Breast epithelium (tissue), 4 donors: ENCODE results near the gene CHPF. TPM values are rescaled to one million over a fixed set of nuclear protein-coding genes. Genes with fewer than 3 reads are reported as not detected.

Experiments used
- DNase-seq, 2 donors: peaks; one replicate each; pipeline ENCODE4 v3.0.0-alpha.2; 2019; ENCODE audit warnings: low spot score in 2 of 2
- H3K27ac ChIP-seq, 2 donors: fragments of 200-600 bp; sonication (generic) in 1 of 2; one replicate each; pipeline ENCODE4 v1.5.1; 2016 to 2019; ENCODE audit warnings: mild to moderate bottlenecking in 1 of 2
- H3K27me3 ChIP-seq, 2 donors: fragments of 200-600 bp; sonication (generic) in 1 of 2; one replicate each; pipeline versions ENCODE4 v1.5.1 to v1.6.0; 2017 to 2019; ENCODE audit warnings: control low read depth in 1 of 2, mild to moderate bottlenecking in 1 of 2
- H3K36me3 ChIP-seq: fragments of 200-600 bp; one replicate; pipeline ENCODE4 v1.5.1; 2019
- H3K4me1 ChIP-seq, 2 donors: fragments of 200-600 bp; sonication (generic); one replicate each; pipeline ENCODE4 v1.5.1; 2016 to 2019; ENCODE audit warnings: control low read depth in 1 of 2
- H3K4me3 ChIP-seq, 3 donors: fragments of 200-600 bp; sonication (generic); 1 replicate in 2 of 3; 2 replicates in 1 of 3; pipeline ENCODE4 v1.5.1; 2016 to 2019; ENCODE audit warnings: mild to moderate bottlenecking in 3 of 3, moderate library complexity in 2 of 3
- H3K9me3 ChIP-seq, 2 donors: fragments of 200-600 bp; sonication (generic) in 1 of 2; one replicate each; pipeline ENCODE4 v1.5.1; 2016 to 2019; ENCODE audit warnings: control low read depth in 1 of 2
- CTCF ChIP-seq, 3 donors: fragments of 450-650 bp; IDR thresholded peaks; one replicate each; pipeline ENCODE4 v1.5.1; 2016 to 2017; ENCODE audit warnings: antibody characterized with exemption in 3 of 3, mild to moderate bottlenecking in 3 of 3, moderate library complexity in 3 of 3
- POLR2A ChIP-seq: fragments of 450-650 bp; IDR thresholded peaks from one replicate; pipeline ENCODE4 v1.6.1; 2016; ENCODE audit warnings: antibody characterized with exemption, mild to moderate bottlenecking, moderate library complexity
- POLR2AphosphoS5 ChIP-seq, 3 donors: sonication (generic); formaldehyde crosslinking; IDR thresholded peaks; one replicate each; pipeline ENCODE4 v1.6.1; 2017; ENCODE audit warnings: antibody characterized with exemption in 3 of 3
- intact Hi-C: fragments of 100-400 bp; cut with DNase I; formaldehyde crosslinking; loops from one replicate; pipeline ENCODE4 v1.15.1; 2023; ENCODE audit warnings: low total_unique reads
- total RNA-seq, 3 donors: library from RNA; depleted of rRNA; stranded (reverse); fragments of >200 nt; gene quantifications; one replicate each; pipeline ENCODE4 v1.1.0, GENCODE V29; 2016

CHPF gene
- total RNA-seq, 3 donors from 2014 or later, result 46.5 to 58.9 (median 49.0) TPM

GRCh38 chr2:219517954-219518778 lies 25.4 kb downstream of the CHPF start:
- no peak for DNase-seq
- H3K27me3 ChIP-seq, result peaks cover 2 to 21% of the 10 kb centered on the region in 2 donors
- H3K36me3 ChIP-seq, result no peaks in the 10 kb centered on the region
- H3K4me1 ChIP-seq, result peaks cover 0 to 8% of the 10 kb centered on the region in 2 donors
- H3K27ac ChIP-seq, result no peak overlapping the region
- H3K4me3 ChIP-seq, result no peak overlapping the region
- no peaks in the 10 kb centered on the region for H3K9me3 ChIP-seq
- intact Hi-C loops, result no loop called here
- TF ChIP-seq POLR2A (no peak), POLR2AphosphoS5 (IDR thresholded peaks at IDR 0.05) (no peak), CTCF (IDR thresholded peaks at IDR 0.05) (no peak)

GRCh38 chr2:219516888-219517287 lies 26.7 kb downstream of the CHPF start:
- H3K27ac ChIP-seq, result no peak overlapping the region
- no peaks in the 10 kb centered on the region for H3K36me3 ChIP-seq
- no peaks in the 10 kb centered on the region for H3K4me1 ChIP-seq
- TF ChIP-seq POLR2AphosphoS5 (IDR thresholded peaks at IDR 0.05) (no peak), CTCF (IDR thresholded peaks at IDR 0.05) (no peak)
- DNase-seq, result no peak
- intact Hi-C loops, result no loop called here
- H3K9me3 ChIP-seq, result no peaks in the 10 kb centered on the region
- peaks cover 0 to 17% of the 10 kb centered on the region in 2 donors for H3K27me3 ChIP-seq
- H3K4me3 ChIP-seq, result no peak overlapping the region

GRCh38 chr2:219515874-219516629 lies 27.6 kb downstream of the CHPF start:
- TF ChIP-seq POLR2A (no peak), POLR2AphosphoS5 (IDR thresholded peaks at IDR 0.05) (no peak), CTCF (IDR thresholded peaks at IDR 0.05) (no peak)
- H3K27me3 ChIP-seq, result peaks cover 0 to 13% of the 10 kb centered on the region in 2 donors
- intact Hi-C loops, result no loop called here

GRCh38 chr2:219514836-219515235 lies 28.8 kb downstream of the CHPF start:
- H3K27ac ChIP-seq, result no peak overlapping the region
- no peak for TF ChIP-seq POLR2AphosphoS5 (IDR thresholded peaks at IDR 0.05)
- no peak for TF ChIP-seq POLR2A
- no peak for TF ChIP-seq CTCF (IDR thresholded peaks at IDR 0.05)
- H3K27me3 ChIP-seq, result peaks cover 0 to 20% of the 10 kb centered on the region in 2 donors
- H3K4me1 ChIP-seq, result no peaks in the 10 kb centered on the region
- no peak overlapping the region for H3K4me3 ChIP-seq
- intact Hi-C loops, result no loop called here
- no peaks in the 10 kb centered on the region for H3K36me3 ChIP-seq
- DNase-seq, result no peak
- no peaks in the 10 kb centered on the region for H3K9me3 ChIP-seq

More at GRCh38 chr2:219515874-219516629, 27.6 kb downstream of the CHPF start:
- no peak for DNase-seq
- H3K4me3 ChIP-seq, result no peak overlapping the region
- H3K36me3 ChIP-seq, result no peaks in the 10 kb centered on the region
- H3K27ac ChIP-seq, result no peak overlapping the region
- no peaks in the 10 kb centered on the region for H3K4me1 ChIP-seq
- H3K9me3 ChIP-seq, result no peaks in the 10 kb centered on the region
